Raji (cell line): Measurements from ENCODE around the gene COX4I2.

Experiments
- POLR2A ChIP-seq: IDR thresholded peaks from 2 replicates; pipeline ENCODE4 v1.6.1; 2011; ENCODE audit warnings: low read depth, low read length, control low read depth; ENCODE audit not compliant: insufficient read depth

The COX4I2 gene

GRCh38 chr20:31678389-31679356, 41.0 kb downstream of the COX4I2 start:
- no peak for TF ChIP-seq POLR2A

DNA sequence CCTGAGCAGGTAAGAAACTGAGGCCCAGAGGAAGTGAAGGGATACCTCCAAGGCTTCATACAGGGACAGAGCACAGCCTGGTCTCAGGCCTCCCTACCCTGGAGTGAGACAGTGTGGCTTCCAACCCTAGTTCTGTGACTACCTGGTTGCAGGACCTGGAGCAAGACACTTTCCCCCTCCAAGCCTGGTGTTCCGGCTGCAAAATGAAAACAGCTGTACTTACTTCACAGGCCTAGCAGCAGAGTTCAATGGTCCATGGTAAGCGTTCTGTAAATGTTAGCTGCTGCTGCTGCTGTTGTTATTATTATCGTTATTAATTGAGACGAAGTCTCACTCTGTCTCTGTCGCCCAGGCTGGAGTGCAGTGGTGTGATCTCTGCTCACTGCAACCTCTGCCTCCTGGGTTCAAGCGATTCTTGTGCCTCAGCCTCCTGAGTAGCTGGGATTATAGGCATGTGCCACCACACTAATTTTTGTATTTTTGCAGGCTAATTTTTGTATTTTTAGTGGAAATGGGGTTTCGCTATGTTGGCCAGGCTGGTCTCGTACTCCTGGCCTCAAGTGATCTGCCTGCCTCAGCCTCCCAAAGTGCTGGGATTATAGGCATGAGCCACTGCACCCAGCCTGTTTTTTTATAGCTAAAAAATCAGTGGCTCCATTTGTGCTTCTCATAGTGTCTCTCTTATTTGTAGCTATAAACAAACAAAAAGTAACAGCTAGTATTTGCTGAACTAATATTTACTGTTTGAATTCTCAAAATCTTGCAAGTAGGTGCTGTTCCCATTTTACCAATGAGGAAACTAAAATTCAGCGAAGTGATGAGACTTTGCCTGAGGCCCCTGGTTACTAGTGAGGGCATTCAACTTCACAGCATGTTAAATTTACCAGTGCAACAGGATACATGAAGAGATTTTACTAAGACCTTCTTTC, 41.9 kb downstream of the COX4I2 start:
- TF ChIP-seq POLR2A: no peak

DNA sequence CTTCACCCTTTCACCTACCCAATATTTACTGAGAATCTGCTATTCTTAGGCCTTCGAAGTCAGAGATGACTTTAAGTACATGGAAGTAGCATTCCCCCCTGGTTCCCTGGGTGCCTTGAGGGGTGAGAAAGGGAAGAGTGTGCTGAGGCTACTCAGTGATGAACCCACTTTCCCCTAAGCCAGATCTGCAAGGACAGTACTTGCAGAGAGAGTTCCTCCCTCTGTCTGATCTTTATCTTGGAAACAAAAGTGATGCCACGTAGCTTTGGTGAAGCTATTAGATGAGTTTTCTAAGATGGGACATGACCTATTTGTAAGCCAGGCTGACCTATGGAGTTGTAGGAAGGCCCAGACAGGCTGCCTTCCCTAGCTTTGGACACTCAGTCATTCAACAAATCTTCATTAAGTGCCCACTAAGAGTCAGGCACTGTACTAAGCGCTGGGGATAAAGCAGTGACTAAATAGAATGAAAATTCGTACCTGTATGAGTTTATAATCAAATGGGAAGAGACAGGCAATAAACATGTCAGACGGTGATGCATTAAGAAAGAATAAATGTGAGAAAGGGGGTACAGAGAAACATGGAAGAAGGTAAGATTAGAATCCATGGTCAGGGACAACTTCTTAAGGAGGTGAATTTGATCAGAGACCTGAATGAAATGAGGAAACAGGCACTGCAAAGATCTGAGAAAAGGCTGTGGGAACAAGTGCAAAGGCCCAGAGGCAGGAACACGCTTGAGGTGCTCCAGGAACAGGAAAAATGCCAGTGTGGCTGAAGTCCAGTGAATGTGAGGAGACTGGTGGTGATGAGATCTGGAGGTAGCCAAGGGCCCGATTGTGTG, 42.8 kb downstream of the COX4I2 start:
- no peak for TF ChIP-seq POLR2A

DNA sequence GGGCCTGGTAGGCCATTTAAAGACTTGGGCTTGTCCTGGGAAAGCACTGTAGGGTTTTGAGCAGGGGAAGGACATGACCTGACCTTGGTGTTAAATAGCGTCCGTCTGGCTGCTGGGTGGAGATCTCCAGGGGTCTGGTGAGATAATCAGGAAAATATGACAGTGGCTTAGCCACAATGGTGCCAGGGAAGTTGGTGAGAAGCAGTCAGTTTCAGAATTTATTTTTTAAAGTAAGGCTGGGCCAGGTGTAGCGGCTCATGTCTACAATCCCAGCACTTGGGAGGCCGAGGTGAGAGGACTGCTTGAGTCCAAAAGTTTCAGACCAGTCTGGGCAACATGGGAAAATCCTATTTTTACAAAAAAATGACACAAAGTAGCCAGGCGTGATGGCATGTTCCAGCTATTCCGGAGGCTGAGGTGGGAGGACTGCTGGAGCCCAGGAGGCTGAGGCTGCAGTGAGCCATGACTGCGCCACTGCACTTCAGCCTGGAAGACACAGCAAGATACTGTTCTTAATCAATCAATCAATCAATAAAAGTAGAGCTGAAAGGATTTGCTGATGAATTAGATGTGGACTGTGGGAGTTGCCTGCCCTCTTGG, 43.5 kb downstream of the COX4I2 start:
- TF ChIP-seq POLR2A: no peak

DNA sequence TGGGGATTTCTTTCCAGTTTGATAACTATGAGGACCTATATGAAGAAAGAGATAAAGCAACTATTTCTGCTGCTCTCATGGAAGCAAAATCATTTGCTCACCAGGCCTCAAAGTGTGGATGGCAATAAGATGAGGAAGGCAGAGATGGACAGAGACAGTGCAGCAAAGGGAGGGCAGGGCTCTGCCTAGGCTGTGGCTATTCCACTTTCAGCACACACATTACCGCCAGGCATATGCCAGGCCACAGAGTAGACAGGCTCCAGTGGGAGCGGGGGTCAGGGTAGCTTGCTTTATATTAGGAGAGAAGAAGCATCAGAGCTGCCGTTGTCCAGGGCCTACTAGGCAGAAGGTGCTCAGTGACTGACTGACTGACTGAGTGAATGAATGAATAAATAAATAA, 44.1 kb downstream of the COX4I2 start:
- no peak for TF ChIP-seq POLR2A

- no peak for TF ChIP-seq POLR2A
Observed at GRCh38 chr20:31682352-31682751, 44.6 kb downstream of the COX4I2 start.

DNA sequence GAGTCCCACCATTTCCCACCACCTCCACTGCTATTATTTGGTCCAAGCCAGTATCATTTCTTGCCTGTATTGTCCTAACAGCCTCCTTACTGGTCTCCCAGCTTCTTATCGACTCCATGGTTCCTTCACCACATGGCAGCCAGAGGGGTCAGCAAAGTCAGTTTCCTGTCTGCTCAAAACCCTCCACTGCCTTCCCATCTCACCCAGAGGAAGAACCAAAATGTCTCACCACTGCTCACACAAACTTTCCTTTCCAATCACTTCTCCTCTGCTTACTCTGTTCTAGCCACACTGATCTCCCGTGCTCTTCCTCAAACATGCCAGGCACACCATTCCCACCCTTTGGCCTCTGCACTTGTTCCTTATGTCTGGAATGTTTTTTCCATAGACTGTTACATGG, 45.2 kb downstream of the COX4I2 start:
- no peak for TF ChIP-seq POLR2A

GRCh38 chr20:31684153-31685015, 46.7 kb downstream of the COX4I2 start:
- TF ChIP-seq POLR2A: peak; percentile 32; the same call in 1 of the 2 replicates

DNA sequence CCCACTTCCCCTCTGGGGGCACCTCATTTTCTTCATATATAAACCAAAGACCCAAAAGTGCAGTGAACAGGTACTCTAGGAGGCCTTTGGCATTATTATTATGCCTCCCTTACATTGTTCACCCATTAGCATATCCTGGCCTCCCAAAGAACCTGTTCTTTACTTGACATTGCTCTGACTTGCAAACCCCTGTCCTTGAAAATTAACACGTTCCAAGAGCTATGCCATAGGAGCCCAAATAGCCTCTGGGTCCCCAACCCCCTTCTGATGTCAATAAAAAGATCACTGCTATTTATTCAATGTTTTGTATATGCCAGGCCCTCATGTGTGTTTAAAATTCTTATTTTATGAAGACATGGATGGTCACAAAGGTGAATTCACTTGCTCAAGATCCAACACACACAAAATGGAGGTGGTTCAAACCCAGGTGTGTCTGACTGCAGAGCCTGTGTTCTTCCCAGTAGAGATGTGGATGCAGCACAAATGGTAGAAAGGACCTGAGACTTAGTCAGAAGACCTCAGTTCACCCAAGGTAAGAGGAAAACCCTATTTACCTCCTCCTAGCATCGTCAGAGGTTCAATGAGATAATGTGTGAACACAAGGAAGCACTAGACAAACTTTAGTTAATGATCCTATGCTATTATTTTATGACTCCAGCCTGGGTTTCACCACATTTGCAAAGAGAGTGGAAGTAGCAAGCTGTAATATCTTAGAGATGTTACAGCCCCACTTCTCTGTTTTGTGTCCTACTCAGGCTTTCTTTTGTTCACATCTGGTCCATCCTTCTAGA, 48.3 kb downstream of the COX4I2 start:
- TF ChIP-seq POLR2A: no peak

GRCh38 chr20:31687777-31688176, 50.1 kb downstream of the COX4I2 start:
- TF ChIP-seq POLR2A: no peak

- no peak for TF ChIP-seq POLR2A
Observed at GRCh38 chr20:31689141-31689540, 51.4 kb downstream of the COX4I2 start.

- no peak for TF ChIP-seq POLR2A
Observed at GRCh38 chr20:31690124-31690666, 52.5 kb downstream of the COX4I2 start.

GRCh38 chr20:31691646-31692275, 54.0 kb downstream of the COX4I2 start:
- no peak for TF ChIP-seq POLR2A
